Activated CD4-positive, alpha-beta T cell treated with anti-CD3 and anti-CD28 coated beads, Interleukin-2, amount 50 U/mL, for 16 hours (primary cell): Measurements from ENCODE around the gene DNAI2.
"Not testable (repeated sequence)": the region's sequence is repeated elsewhere in the genome, so short reads cannot be mapped to it uniquely, and the experiment has no call there.

ENCODE experiments used
- DNase-seq: peaks from one replicate; pipeline ENCODE4 v3.0.0-alpha.2; 2020

The DNAI2 gene

GRCh38 chr17:74276541-74277009 is 2.5 kb downstream of the DNAI2 start:
- no peak for DNase-seq

- DNase-seq, result no peak
Observed at GRCh38 chr17:74277935-74278334, 3.9 kb downstream of the DNAI2 start.

GRCh38 chr17:74279617-74280016 is 5.6 kb downstream of the DNAI2 start:
- not testable (repeated sequence) for DNase-seq

GRCh38 chr17:74280093-74280513 is 6.1 kb downstream of the DNAI2 start:
- peak; percentile 77 for DNase-seq

GRCh38 chr17:74281799-74282198 is 7.8 kb downstream of the DNAI2 start:
- DNase-seq, result no peak

GRCh38 chr17:74282274-74282586 is 8.2 kb downstream of the DNAI2 start:
- DNase-seq, result not testable (repeated sequence)

GRCh38 chr17:74282587-74283370 is 8.7 kb downstream of the DNAI2 start:
- peak; percentile 77 for DNase-seq

- DNase-seq, result no peak
Observed at GRCh38 chr17:74283371-74283673, 9.3 kb downstream of the DNAI2 start.

GRCh38 chr17:74287031-74287602 is 13.1 kb downstream of the DNAI2 start:
- no peak for DNase-seq

GRCh38 chr17:74288785-74289184 is 14.8 kb downstream of the DNAI2 start:
- peak; percentile 53 for DNase-seq

- no peak for DNase-seq
Observed at GRCh38 chr17:74289688-74290087, 15.7 kb downstream of the DNAI2 start.

GRCh38 chr17:74290340-74290739 is 16.3 kb downstream of the DNAI2 start:
- no peak for DNase-seq

GRCh38 chr17:74292495-74292894 is 18.5 kb downstream of the DNAI2 start:
- DNase-seq, result no peak

GRCh38 chr17:74295625-74296547 is 21.9 kb downstream of the DNAI2 start:
- no peak for DNase-seq

- peak; percentile 57 for DNase-seq
Observed at GRCh38 chr17:74296548-74296936, 22.5 kb downstream of the DNAI2 start.

- DNase-seq, result peak; percentile 85
Observed at GRCh38 chr17:74297941-74298340, 23.9 kb downstream of the DNAI2 start.

GRCh38 chr17:74298778-74299177 is 24.7 kb downstream of the DNAI2 start:
- DNase-seq, result no peak

GRCh38 chr17:74299226-74300009 is 25.4 kb downstream of the DNAI2 start:
- DNase-seq, result no peak

- no peak for DNase-seq
Observed at GRCh38 chr17:74303305-74303704, 29.3 kb downstream of the DNAI2 start.

GRCh38 chr17:74304184-74304583 is 30.1 kb downstream of the DNAI2 start:
- no peak for DNase-seq

GRCh38 chr17:74305865-74306654 is 32.0 kb downstream of the DNAI2 start:
- peak; percentile 16 for DNase-seq
